Subcutaneous adipose tissue (tissue), 4 donors: Measurements from ENCODE around the gene MLLT3. TPM values are rescaled to one million over a fixed set of nuclear protein-coding genes. Genes with fewer than 3 reads are reported as not detected.

Experiments
- CTCF ChIP-seq: fragments of 450-650 bp; IDR thresholded peaks from one replicate; pipeline ENCODE4 v1.5.1; 2016; ENCODE audit warnings: low read depth, mild to moderate bottlenecking, control low read depth, antibody characterized with exemption, moderate library complexity
- total RNA-seq, 4 donors: library from RNA; depleted of rRNA; stranded (reverse); fragments of >200 nt; gene quantifications; one replicate each; pipeline ENCODE4 v1.1.0, GENCODE V29; 2016

MLLT3 gene
- total RNA-seq, 4 donors from 2014 or later: 10.2 to 15.3 (median 11.0) TPM

DNA sequence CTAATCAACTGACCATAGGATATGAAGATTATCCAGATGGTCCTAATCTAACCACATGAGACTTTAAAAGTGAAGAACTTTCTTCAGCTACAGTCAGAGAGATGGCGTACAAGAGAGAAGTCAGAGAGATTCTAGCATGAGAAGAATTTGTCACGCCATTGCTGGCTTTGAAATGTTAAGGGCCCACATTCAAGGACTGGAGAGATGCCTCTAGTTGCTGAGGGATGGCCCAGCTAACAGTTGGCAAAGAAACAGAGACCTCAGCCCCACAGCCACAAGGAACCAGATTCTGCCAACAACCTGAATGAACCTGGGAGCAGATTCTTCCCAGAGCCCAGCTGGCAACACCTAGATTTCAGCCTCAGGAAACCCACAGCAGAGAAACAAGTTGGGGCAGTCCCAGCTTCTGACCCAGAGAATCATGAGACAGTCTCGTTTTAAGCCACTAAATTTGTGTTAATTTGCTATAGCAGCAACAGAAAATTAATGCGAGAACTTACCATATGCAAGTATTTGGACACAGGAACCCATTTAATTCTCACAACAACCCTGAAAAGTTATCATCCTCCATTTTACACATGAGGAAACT, 132.0 kb downstream of the MLLT3 start:
- TF ChIP-seq CTCF: no peak

GRCh38 chr9:20488691-20489090, 133.6 kb downstream of the MLLT3 start:
- no peak for TF ChIP-seq CTCF

GRCh38 chr9:20486552-20486951, 135.7 kb downstream of the MLLT3 start:
- no peak for TF ChIP-seq CTCF

DNA sequence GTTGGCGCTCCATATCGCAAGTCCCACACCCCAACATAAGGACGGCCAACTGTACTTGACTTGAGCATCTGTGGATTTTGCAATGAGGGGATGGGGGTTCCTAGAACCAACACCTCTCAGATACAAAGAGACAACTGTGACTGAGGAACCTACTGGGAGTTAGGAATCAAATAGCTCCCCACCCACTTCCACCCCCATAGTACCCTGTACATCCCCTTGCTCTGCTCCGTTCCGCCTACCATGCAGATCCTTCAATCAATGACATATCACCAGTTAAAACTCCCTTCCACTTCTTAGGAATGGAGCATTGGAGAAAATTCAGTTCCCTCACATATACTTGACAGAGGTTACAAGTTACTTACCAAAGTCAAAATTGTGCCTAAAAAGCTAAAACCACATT, 140.9 kb downstream of the MLLT3 start:
- TF ChIP-seq CTCF: no peak

GRCh38 chr9:20480249-20480648, 142.1 kb downstream of the MLLT3 start:
- no peak for TF ChIP-seq CTCF

GRCh38 chr9:20479419-20480155, 142.7 kb downstream of the MLLT3 start:
- no peak for TF ChIP-seq CTCF

GRCh38 chr9:20478786-20479185, 143.5 kb downstream of the MLLT3 start:
- TF ChIP-seq CTCF: no peak
